ENCODE data around the gene CELF2.

DNA sequence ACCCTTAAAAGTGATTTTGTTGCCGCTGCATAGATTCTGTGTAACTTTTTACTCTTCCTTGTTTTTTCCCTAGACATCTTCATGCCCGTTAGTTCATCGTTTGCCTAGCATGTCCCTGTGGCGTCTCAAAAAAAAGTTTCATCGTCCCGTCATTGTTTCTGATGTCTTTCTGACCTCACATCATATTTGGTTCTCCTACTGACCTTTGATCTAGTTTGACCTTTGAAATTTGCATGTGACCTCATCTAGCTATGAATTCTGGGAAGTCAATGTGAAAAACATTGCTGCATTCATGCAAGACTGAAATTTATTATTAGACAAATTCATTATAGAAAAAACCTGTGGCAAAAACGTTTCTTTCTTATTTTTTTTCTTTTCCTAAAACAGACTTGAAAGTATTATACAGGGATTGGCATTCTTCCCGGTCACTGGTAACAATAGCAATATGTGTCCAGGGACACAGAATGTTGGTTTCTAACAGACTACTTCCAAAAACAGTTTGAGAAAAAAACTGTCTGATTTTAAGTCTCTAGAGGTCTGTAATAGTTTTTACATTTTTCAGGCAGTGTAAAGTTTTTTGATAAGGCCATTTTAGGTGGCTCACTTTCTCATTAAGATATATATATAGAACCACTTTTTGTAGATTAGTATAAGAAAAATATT is 312.8 kb downstream of the CELF2 start:
- TF ChIP-seq EZH2 (IDR thresholded peaks at IDR 0.05; ENCODE audit: borderline replicate concordance, insufficient read depth, low read length, poor library complexity, severe bottlenecking) (no peak), CTCF (IDR thresholded peaks at IDR 0.05; ENCODE audit: poor library complexity, severe bottlenecking) (no peak)
